SK-N-SH treated with all-trans-retinoic acid at 6 μM for 48 hours (cell line): Measurements from ENCODE around the gene MALT1.

Source experiments
- ARNTL ChIP-seq: fragments of 450-650 bp; formaldehyde crosslinking; IDR thresholded peaks from 2 replicates; pipeline ENCODE4 v1.5.0; 2020; ENCODE audit warnings: low read depth, mild to moderate bottlenecking, moderate library complexity, borderline replicate concordance
- GLIS3 ChIP-seq: fragments of 250-450 bp; sonication (Bioruptor Pico); IDR thresholded peaks from 2 replicates; pipeline ENCODE4 v1.5.0; 2020; ENCODE audit warnings: mild to moderate bottlenecking, moderate library complexity
- PPARA ChIP-seq: fragments of 250-450 bp; sonication (Bioruptor Pico); IDR thresholded peaks from 2 replicates; pipeline ENCODE4 v1.5.0; 2020; ENCODE audit warnings: mild to moderate bottlenecking, borderline replicate concordance
- RARB ChIP-seq: fragments of 250-450 bp; sonication (Bioruptor Pico); IDR thresholded peaks from 2 replicates; pipeline ENCODE4 v1.8.0; 2021; ENCODE audit warnings: mild to moderate bottlenecking, moderate library complexity
- ZFP3 ChIP-seq: fragments of 250-450 bp; sonication (Bioruptor Pico); IDR thresholded peaks from 2 replicates; pipeline ENCODE4 v1.5.0; 2020; ENCODE audit warnings: mild to moderate bottlenecking, moderate library complexity
- ZFP30 ChIP-seq: fragments of 450-650 bp; formaldehyde crosslinking; IDR thresholded peaks from 2 replicates; pipeline ENCODE4 v1.5.0; 2022; ENCODE audit warnings: mild to moderate bottlenecking, moderate library complexity
- ZNF8 ChIP-seq: fragments of 450-650 bp; formaldehyde crosslinking; IDR thresholded peaks from 2 replicates; pipeline ENCODE4 v1.5.0; 2020; ENCODE audit warnings: mild to moderate bottlenecking, moderate library complexity
- TF ChIP-seq, protein P1 (sequence below): fragments of 250-450 bp; sonication (Bioruptor Pico); IDR thresholded peaks from 2 replicates; pipeline ENCODE4 v1.5.0; 2020; ENCODE audit warnings: mild to moderate bottlenecking, moderate library complexity
- TF ChIP-seq, protein P2 (sequence below): fragments of 250-450 bp; sonication (Bioruptor Pico); IDR thresholded peaks from 2 replicates; pipeline ENCODE4 v1.5.1; 2020; ENCODE audit warnings: low read depth, mild to moderate bottlenecking, moderate library complexity
- TF ChIP-seq, protein P3 (sequence below): fragments of 250-450 bp; sonication (Bioruptor Pico); IDR thresholded peaks from 2 replicates; pipeline ENCODE4 v1.8.0; 2020; ENCODE audit warnings: mild to moderate bottlenecking, moderate library complexity, borderline replicate concordance
- TF ChIP-seq, protein P4 (sequence below): fragments of 250-450 bp; sonication (Bioruptor Pico); IDR thresholded peaks from 2 replicates; pipeline ENCODE4 v1.8.0; 2021; ENCODE audit warnings: low read depth, mild to moderate bottlenecking, moderate library complexity, borderline replicate concordance

DNA sequence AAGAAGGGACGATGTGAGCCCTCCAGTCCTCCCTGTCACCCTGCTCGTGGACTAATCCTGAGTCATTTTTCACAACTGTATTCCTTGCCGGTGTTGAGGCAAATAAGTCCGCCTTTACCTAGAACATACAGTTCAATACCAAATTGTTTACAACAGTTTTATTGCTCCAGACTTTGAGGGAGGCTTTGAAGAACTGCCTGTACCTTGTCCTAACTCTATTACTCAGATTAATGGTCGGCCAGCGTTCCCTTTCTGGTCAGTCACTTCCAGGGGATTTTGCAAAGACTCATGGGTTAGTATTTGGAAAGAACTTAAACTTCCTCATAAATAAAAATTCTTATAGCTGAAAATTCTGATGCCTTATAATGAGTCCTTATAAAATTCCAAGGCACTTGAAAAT, 108.3 kb downstream of the MALT1 start:
- no peak for TF ChIP-seq ZFP3 (CRISPR knock-in tag)
- TF ChIP-seq, protein P1, sequence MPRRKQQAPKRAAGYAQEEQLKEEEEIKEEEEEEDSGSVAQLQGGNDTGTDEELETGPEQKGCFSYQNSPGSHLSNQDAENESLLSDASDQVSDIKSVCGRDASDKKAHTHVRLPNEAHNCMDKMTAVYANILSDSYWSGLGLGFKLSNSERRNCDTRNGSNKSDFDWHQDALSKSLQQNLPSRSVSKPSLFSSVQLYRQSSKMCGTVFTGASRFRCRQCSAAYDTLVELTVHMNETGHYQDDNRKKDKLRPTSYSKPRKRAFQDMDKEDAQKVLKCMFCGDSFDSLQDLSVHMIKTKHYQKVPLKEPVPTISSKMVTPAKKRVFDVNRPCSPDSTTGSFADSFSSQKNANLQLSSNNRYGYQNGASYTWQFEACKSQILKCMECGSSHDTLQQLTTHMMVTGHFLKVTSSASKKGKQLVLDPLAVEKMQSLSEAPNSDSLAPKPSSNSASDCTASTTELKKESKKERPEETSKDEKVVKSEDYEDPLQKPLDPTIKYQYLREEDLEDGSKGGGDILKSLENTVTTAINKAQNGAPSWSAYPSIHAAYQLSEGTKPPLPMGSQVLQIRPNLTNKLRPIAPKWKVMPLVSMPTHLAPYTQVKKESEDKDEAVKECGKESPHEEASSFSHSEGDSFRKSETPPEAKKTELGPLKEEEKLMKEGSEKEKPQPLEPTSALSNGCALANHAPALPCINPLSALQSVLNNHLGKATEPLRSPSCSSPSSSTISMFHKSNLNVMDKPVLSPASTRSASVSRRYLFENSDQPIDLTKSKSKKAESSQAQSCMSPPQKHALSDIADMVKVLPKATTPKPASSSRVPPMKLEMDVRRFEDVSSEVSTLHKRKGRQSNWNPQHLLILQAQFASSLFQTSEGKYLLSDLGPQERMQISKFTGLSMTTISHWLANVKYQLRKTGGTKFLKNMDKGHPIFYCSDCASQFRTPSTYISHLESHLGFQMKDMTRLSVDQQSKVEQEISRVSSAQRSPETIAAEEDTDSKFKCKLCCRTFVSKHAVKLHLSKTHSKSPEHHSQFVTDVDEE: no peak
- TF ChIP-seq, protein P2, sequence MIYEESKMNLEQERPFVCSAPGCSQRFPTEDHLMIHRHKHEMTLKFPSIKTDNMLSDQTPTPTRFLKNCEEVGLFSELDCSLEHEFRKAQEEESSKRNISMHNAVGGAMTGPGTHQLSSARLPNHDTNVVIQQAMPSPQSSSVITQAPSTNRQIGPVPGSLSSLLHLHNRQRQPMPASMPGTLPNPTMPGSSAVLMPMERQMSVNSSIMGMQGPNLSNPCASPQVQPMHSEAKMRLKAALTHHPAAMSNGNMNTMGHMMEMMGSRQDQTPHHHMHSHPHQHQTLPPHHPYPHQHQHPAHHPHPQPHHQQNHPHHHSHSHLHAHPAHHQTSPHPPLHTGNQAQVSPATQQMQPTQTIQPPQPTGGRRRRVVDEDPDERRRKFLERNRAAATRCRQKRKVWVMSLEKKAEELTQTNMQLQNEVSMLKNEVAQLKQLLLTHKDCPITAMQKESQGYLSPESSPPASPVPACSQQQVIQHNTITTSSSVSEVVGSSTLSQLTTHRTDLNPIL (CRISPR knock-in tag): no peak
- no peak for TF ChIP-seq GLIS3
- TF ChIP-seq RARB (CRISPR knock-in tag): no peak
- TF ChIP-seq ARNTL (CRISPR knock-in tag): no peak
- TF ChIP-seq, protein P3, sequence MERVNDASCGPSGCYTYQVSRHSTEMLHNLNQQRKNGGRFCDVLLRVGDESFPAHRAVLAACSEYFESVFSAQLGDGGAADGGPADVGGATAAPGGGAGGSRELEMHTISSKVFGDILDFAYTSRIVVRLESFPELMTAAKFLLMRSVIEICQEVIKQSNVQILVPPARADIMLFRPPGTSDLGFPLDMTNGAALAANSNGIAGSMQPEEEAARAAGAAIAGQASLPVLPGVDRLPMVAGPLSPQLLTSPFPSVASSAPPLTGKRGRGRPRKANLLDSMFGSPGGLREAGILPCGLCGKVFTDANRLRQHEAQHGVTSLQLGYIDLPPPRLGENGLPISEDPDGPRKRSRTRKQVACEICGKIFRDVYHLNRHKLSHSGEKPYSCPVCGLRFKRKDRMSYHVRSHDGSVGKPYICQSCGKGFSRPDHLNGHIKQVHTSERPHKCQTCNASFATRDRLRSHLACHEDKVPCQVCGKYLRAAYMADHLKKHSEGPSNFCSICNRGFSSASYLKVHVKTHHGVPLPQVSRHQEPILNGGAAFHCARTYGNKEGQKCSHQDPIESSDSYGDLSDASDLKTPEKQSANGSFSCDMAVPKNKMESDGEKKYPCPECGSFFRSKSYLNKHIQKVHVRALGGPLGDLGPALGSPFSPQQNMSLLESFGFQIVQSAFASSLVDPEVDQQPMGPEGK (CRISPR knock-in tag): no peak
- TF ChIP-seq, protein P4, sequence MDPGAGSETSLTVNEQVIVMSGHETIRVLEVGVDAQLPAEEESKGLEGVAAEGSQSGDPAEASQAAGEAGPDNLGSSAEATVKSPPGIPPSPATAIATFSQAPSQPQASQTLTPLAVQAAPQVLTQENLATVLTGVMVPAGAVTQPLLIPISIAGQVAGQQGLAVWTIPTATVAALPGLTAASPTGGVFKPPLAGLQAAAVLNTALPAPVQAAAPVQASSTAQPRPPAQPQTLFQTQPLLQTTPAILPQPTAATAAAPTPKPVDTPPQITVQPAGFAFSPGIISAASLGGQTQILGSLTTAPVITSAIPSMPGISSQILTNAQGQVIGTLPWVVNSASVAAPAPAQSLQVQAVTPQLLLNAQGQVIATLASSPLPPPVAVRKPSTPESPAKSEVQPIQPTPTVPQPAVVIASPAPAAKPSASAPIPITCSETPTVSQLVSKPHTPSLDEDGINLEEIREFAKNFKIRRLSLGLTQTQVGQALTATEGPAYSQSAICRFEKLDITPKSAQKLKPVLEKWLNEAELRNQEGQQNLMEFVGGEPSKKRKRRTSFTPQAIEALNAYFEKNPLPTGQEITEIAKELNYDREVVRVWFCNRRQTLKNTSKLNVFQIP (CRISPR knock-in tag): no peak
- TF ChIP-seq PPARA (CRISPR knock-in tag): no peak
- TF ChIP-seq ZFP30 (CRISPR knock-in tag): no peak
- no peak for TF ChIP-seq ZNF8 (CRISPR knock-in tag)
